K562 treated with DMSO at 1 percent for 48 hours (cell line): ENCODE data around the gene CD27. TPM values are rescaled to one million over a fixed set of nuclear protein-coding genes. Genes with fewer than 3 reads are reported as not detected.

Experiments
- total RNA-seq: library from RNA; unstranded; fragments of 300-600 nt; gene quantifications from 2 replicates; pipeline ENCODE4 v1.2.3, GENCODE V29; 2022; ENCODE audit warnings: low replicate concordance; ENCODE audit errors: extremely low read depth

CD27 gene
- not detected in 2 replicates for total RNA-seq

GRCh38 chr12:6444704-6445688 is at the start of gene CD27:
Gene CD27, plus strand, starts transcription at chr12:6444955. Its CDS starts 141 bp downstream, at chr12:6445096.

DNA sequence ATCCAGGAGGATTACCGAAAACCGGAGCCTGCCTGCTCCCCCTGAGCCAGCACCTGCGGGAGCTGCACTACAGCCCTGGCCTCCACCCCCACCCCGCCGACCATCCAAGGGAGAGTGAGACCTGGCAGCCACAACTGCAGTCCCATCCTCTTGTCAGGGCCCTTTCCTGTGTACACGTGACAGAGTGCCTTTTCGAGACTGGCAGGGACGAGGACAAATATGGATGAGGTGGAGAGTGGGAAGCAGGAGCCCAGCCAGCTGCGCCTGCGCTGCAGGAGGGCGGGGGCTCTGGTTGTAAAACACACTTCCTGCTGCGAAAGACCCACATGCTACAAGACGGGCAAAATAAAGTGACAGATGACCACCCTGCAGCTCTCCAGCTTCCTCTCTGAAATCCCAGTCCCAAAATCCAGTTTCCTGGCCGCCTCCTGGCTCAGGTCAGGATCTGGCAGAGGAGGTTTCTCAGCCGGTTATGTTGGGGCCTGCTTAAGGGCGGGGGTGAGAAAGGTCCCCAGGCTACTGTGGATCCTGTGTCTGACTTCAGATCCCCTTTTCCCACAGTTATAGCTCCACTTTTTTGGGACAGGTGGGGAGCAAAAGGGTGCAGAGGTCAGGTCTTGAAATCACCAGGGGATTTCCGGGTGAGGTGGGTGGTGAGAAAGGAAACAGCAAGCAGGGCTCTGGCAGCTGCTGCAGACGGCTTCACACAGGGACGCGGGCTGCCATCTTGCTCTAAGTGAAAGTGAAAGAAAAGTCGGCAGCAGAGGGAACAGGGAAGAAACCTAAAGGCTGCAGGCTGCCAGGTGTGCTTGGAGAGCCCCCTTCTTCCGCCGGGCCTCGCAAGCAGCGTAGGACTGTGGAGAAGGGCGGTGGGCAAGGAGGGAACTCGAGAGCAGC is 6.8 kb downstream of the CD27 start, which contains the start of gene TAPBPL:
TAPBPL (plus strand) TSS at position 695 of the 897 bp plus-strand sequence. CDS start 207 bp downstream, outside the sequence.

DNA sequence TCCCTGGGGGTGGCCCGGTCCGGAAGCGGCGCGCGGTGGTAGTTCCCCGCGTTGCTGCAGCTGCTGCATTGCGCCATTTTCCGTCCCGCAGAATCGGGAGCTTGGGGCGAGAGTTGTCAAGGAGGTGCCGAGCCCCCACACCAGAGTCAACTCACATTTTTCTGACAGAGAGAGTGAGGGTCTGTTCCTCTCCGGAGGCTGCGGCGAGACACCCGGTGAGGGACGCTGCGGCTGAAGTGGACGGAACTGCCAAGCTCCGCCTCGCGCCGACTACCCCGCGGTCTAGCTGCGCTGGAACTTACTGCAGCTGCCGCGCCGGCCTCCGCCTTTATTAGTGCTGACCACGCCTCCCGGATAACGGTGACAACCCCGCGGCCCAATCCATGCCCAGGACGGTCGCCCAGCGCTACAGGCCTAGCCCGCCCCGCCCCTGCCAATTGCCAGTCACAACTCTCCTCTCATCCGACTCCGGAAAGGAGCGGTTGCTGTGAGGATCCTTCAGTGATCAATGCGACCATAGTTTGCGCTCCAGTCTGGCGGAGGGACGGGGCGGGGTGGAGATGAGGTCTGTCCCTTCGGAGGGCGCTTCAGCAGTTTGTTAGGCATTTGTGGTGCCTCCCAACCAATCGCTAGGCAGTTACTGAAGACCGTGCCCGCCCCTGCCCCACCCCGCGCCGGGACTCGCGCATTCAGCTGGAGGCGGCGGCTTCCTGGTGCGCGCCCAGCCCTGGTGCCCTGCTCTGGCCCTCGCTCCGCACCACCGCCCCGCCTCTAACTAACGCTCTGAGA is 25.8 kb downstream of the CD27 start, which contains the start of gene VAMP1:
VAMP1 (minus strand) TSS at position 303 of the 789 bp plus-strand sequence; CDS start at position 157, 146 bp downstream.

DNA sequence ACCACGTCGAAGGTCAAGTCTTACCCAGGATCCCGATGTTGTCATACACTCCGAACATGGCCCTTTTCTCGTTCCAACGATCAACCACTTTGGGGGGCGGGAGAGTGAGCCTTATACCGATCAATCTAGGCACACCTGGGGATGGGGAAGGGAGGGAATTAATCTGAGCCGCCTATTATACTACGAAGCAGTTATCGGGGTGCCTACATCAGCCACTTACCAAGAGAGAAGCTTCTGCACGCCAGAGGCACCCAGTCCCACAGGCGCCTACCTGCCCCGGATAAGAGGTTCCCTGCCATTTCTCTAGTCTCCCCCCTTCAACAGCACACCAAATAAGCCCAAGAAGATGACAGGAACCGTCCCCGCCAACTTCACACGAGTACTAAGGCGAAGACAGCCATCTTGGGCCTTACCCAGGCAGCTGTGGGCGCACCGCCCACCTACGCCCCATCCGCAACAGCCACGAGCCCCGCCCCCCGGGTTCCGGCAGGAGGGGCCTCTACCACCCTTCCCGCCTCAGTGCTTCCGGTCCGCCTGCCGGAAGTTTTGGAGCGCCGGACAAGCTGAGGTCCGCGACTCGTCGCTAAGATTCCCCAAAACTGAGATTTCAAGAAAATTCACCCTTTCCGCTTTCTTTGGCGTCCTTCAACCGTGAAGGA is 48.2 kb downstream of the CD27 start, which contains the start of gene MRPL51:
MRPL51 (minus strand) TSS at position 425 of the 659 bp plus-strand sequence; CDS start at position 299, 126 bp downstream.

DNA sequence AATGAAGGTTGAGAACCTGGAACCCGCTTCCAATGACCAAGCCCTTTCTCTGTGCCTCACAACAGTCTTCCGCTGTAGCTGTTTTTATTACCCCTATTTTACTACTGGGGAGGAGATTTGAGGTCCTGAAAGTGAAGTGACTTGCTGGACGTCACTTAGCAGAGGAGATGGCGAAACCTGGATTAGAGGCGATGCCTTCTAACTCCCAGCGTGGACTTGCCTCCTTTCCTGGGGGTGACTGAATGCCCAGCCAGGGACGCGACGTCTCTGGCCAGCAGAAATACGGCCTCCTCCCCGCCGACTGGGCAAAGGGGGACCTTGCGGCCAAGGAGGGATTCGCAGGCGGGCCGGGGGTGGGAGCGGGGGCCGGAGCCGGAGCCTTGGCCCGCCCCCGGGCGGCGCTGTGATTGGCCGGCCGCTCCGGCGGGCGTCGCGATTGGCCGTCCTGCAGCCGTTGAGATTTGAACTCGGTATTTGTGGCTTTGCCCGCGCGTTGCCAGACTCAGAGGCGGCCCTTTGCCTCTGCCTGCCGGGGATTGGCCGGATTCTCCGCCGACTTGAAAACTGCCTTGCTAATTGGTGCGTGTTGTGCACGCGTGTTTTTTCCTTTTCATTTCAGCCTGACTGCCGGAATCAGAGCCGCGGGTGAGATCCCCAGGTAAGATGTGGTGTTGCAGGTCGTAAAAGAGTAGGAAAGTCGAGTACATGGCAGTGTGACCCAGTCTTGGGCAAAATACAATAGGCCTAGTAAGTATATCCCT is 48.9 kb downstream of the CD27 start, which contains the start of gene NCAPD2:
NCAPD2 (plus strand) TSS at position 606 of the 761 bp plus-strand sequence. CDS start 997 bp downstream, outside the sequence.

Other genes with a start within 250 kb of the CD27 start
- not detected in 2 replicates for gene CD9, start 244.6 kb upstream of the CD27 start, total RNA-seq
- not detected in 2 replicates for gene PLEKHG6, start 134.3 kb upstream of the CD27 start, total RNA-seq
- gene TNFRSF1A, start 102.9 kb upstream of the CD27 start, total RNA-seq: not detected in 2 replicates
- gene SCNN1A, start 69.4 kb upstream of the CD27 start, total RNA-seq: not detected in 2 replicates
- not detected in 2 replicates for gene LTBR, start 60.8 kb upstream of the CD27 start, total RNA-seq
- not detected in 2 replicates for gene TAPBPL, start 7.1 kb downstream of the CD27 start, total RNA-seq
- gene VAMP1, start 25.7 kb downstream of the CD27 start, total RNA-seq: not detected in 2 replicates
- gene MRPL51, start 48.3 kb downstream of the CD27 start, total RNA-seq: not detected in 2 replicates
- not detected in 2 replicates for gene NCAPD2, start 49.1 kb downstream of the CD27 start, total RNA-seq
- 996 and 1,689 TPM in 2 replicates for gene GAPDH, start 89.6 kb downstream of the CD27 start, total RNA-seq
- gene IFFO1, start 111.1 kb downstream of the CD27 start, total RNA-seq: not detected in 2 replicates
- not detected in 2 replicates for gene NOP2, start 123.3 kb downstream of the CD27 start, total RNA-seq
- gene CHD4, start 162.4 kb downstream of the CD27 start, total RNA-seq: 161 and 363 TPM in 2 replicates
- not detected in 2 replicates for gene LPAR5, start 191.0 kb downstream of the CD27 start, total RNA-seq
- not detected in 2 replicates for gene ACRBP, start 202.5 kb downstream of the CD27 start, total RNA-seq
- gene ING4, start 218.2 kb downstream of the CD27 start, total RNA-seq: not detected in 2 replicates
- gene ZNF384, start 244.4 kb downstream of the CD27 start, total RNA-seq: not detected in 2 replicates